Nephron (organoid): ENCODE results near the gene COL20A1.

Experiments
- H3K27ac Mint-ChIP-seq, 3 experiments: 2 replicates each; pipeline ENCODE4 v1.8.0; 2020; ENCODE audit warnings: mixed read lengths in 3 of 3, mild to moderate bottlenecking in 2 of 3, moderate library complexity in 1 of 3
- H3K27me3 Mint-ChIP-seq: 2 replicates; pipeline ENCODE4 v1.8.0; 2021; ENCODE audit warnings: low read depth, mild to moderate bottlenecking, moderate library complexity, mixed read lengths
- H3K36me3 Mint-ChIP-seq: 2 replicates; pipeline ENCODE4 v1.8.0; 2020; ENCODE audit warnings: low read depth, mixed read lengths
- H3K4me1 Mint-ChIP-seq: 2 replicates; pipeline ENCODE4 v1.8.0; 2020; ENCODE audit warnings: mixed read lengths
- H3K4me3 Mint-ChIP-seq, 3 experiments: 2 replicates each; pipeline ENCODE4 v1.8.0; 2020; ENCODE audit warnings: mild to moderate bottlenecking in 3 of 3, mixed read lengths in 3 of 3, moderate library complexity in 2 of 3
- H3K9me3 Mint-ChIP-seq: 2 replicates; pipeline ENCODE4 v1.8.0; 2020; ENCODE audit warnings: mixed read lengths
- CTCF ChIP-seq, 3 experiments: fragments of 200-600 bp; sonication (generic); IDR thresholded peaks; one replicate each; pipeline ENCODE4 v1.5.0; 2021; ENCODE audit warnings: antibody characterized with exemption in 3 of 3; ENCODE audit not compliant: unreplicated experiment in 3 of 3

Gene COL20A1

GRCh38 chr20:63342561-63343459 is 49.8 kb downstream of the COL20A1 start:
- Mint-ChIP-seq H3K4me3 (no peak overlapping the region), H3K9me3 (peaks cover 5% of the 10 kb centered on the region), H3K27ac (no peak overlapping the region), H3K36me3 (no peaks in the 10 kb centered on the region), H3K4me1 (peaks cover 30% of the 10 kb centered on the region), H3K27me3 (peaks cover 12% of the 10 kb centered on the region)
- TF ChIP-seq CTCF (IDR thresholded peaks at IDR 0.05; ENCODE audit: unreplicated experiment in 3 of 3) = no peak

GRCh38 chr20:63343460-63344445 is 50.8 kb downstream of the COL20A1 start:
- Mint-ChIP-seq H3K4me3 (peak overlapping the region in 1 of 3 experiments; percentile 44), H3K27ac (peak overlapping the region; percentile 59 to 86 (median 83)), H3K27me3 (peaks cover 12% of the 10 kb centered on the region), H3K9me3 (peaks cover 3% of the 10 kb centered on the region), H3K36me3 (no peaks in the 10 kb centered on the region), H3K4me1 (peaks cover 24% of the 10 kb centered on the region)
- no peak for TF ChIP-seq CTCF (IDR thresholded peaks at IDR 0.05; ENCODE audit: unreplicated experiment in 3 of 3)

GRCh38 chr20:63344616-63345327 is 51.8 kb downstream of the COL20A1 start:
- Mint-ChIP-seq H3K4me1 (peaks cover 24% of the 10 kb centered on the region), H3K4me3 (no peak overlapping the region), H3K9me3 (peaks cover 3% of the 10 kb centered on the region), H3K27me3 (peaks cover 12% of the 10 kb centered on the region), H3K36me3 (no peaks in the 10 kb centered on the region), H3K27ac (no peak overlapping the region)
- no peak for TF ChIP-seq CTCF (IDR thresholded peaks at IDR 0.05; ENCODE audit: unreplicated experiment in 3 of 3)

- Mint-ChIP-seq H3K4me3 (no peak overlapping the region), H3K36me3 (no peaks in the 10 kb centered on the region), H3K4me1 (peaks cover 28% of the 10 kb centered on the region), H3K9me3 (peaks cover 6% of the 10 kb centered on the region), H3K27me3 (peaks cover 17% of the 10 kb centered on the region), H3K27ac (peak overlapping the region; percentile 57 to 69 (median 67))
- no peak for TF ChIP-seq CTCF (IDR thresholded peaks at IDR 0.05; ENCODE audit: unreplicated experiment in 3 of 3)
Observed at GRCh38 chr20:63345328-63346100, 52.5 kb downstream of the COL20A1 start.
